Stimulated activated CD8-positive, alpha-beta memory T cell treated with anti-CD3 and anti-CD28 coated beads, Interleukin-12 subunit alpha, Interleukin-12 subunit beta, amount 100 ng/mL, for 24 hours (primary cell): ENCODE results near the gene NFAT5.
"Not testable (repeated sequence)": the region's sequence is repeated elsewhere in the genome, so short reads cannot be mapped to it uniquely, and the experiment has no call there.

Source experiments
- DNase-seq: peaks from one replicate; pipeline ENCODE4 v3.0.0-alpha.2; 2020; ENCODE audit errors: extremely low read depth

The NFAT5 gene

GRCh38 chr16:69555437-69555836, 10.3 kb upstream of the NFAT5 start:
- no peak for DNase-seq

DNA sequence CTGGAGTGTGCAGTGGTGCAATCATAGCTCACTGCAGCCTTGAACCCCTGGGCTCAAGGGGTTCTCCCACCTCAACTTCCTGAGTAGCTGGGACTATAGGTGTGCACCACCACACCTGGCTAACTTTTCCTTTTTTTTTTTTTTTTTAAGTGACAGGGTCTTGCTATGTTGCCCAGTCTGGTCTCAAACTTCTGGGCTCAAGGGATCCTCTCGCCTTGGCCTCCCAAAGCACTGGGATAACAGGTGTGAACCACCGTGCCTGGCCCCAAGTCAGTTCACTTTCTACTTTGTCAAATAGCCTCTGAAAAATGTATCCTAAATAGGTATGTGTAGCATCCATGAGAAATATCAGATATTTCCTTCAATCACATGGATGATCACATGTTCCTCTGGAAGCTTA, 9.9 kb upstream of the NFAT5 start:
- no peak for DNase-seq

DNA sequence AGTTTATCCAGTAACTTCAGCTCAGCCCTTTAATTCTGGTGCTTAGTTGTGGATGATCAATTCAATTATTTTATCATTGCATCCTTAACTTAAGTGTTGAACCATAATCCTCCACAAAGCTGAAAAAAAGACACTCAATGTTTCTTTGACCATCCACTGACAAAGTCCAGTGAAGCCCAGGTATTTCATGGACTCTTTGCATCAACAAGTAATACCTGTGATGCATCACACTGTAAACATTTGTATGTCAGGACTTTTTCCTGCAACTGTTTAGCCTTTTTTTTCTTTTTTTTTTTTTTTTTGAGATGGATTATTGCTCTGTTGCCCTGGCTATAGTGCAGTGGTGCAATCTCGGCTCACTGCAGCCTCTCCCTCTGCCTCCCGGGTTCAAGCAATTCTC, 6.6 kb upstream of the NFAT5 start:
- no peak for DNase-seq

DNA sequence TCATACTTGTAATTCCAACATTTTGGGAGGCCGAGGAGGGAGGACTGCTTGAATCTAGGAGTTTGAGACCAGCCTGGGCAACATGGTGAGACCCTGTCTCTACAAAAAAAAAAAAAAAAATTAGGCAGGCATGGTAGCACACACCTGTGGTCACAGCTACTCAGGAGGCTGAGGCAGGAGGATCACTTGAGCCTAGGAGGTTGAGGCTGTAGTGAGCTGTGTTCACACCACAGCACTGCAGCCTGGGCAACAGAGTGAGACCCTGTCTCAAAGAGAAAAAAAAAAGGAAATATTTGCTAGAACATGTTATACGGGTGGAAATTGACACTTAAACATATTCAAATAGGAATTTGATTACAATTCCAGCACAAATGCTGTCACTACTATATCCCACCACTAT, 4.4 kb upstream of the NFAT5 start:
- DNase-seq: not testable (repeated sequence)

- no peak for DNase-seq
Observed at GRCh38 chr16:69561901-69562300, 3.9 kb upstream of the NFAT5 start.

GRCh38 chr16:69562813-69563212, 3.0 kb upstream of the NFAT5 start:
- no peak for DNase-seq

DNA sequence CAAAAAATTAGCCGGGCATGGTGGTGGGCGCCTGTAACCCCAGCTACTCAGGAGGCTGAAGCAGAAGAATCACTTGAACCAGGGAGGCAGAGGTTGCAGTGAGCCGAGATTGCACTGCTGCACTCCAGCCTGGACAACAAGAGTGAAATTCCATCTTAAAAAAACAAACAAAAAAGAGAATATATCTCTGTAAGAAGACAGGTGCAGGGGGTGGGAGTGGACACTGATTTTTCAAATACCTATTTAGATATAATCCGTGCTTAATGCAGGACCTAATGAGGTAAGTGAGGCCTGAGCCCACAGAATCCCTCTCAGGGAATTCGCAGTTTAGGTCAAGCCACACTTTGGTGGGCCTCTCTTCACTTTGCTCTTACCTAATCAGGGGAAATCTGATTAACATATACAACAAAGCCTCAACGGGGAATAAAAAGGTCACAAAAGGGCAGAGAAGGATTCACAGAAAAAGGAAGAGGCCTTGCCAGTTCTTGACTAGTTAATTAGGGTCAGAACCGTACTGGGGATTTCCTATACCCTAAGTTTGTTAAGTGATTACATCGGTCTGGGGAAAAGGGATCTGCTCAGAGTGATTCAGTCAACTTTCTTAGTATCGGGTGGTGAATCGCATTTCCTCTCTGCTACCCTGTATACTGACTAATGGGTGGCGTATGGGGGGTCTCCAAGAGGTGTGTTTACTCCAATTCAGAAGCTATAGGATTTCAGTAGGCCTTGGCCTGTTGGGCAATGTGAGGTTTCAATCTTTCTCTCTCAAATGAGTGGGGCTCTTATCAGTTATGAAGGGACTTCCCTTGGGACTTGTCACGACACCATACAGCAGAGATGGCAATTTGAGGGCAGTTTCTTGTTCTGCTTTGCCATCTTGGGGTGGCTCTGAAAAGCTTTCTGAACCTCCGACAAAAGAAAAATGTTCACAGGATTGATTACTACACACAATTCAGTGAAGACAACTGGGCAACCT, 1.9 kb upstream of the NFAT5 start:
- DNase-seq: peak; percentile 40

DNA sequence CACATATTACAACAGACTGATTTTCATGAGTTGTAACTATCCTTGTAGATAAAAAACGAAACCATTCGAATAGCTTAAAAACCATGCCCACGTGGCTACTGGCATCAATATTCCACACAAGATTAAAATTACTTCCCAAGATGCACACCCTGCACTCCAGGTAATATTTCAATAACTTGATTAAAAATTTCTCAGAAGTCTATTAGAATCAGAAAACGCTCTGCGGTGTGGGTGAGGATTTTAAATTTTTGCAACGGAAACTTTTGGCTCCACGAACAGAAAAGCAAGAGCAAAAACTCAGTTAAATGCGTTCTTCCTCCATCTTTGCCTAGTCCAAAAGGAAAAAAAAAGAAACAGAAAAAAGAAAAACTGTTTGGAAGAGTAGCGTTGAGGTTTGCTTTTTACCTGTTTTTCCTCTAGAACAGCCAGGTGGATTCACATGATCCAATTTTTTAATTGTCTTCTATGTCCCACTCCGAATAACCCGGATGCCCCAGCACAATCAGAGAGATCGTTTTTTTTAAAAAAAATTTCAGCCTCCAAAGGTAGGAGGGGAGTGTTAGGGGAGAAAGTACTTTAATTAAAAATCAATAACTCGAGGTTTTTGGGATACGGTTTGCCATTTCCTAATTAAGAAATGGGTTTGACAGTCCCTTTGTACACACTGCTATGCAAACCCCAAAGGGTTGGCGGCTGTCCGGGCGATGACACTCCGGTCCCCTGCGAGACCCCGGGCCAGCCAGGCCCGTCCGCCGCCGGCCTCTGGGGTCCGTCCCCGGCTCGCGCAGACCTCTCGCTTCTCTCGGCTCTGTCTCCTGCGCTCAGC, 708 bp upstream of the NFAT5 start:
- DNase-seq: no peak

GRCh38 chr16:69566240-69566980, 644 bp downstream of the NFAT5 start:
- no peak for DNase-seq

DNA sequence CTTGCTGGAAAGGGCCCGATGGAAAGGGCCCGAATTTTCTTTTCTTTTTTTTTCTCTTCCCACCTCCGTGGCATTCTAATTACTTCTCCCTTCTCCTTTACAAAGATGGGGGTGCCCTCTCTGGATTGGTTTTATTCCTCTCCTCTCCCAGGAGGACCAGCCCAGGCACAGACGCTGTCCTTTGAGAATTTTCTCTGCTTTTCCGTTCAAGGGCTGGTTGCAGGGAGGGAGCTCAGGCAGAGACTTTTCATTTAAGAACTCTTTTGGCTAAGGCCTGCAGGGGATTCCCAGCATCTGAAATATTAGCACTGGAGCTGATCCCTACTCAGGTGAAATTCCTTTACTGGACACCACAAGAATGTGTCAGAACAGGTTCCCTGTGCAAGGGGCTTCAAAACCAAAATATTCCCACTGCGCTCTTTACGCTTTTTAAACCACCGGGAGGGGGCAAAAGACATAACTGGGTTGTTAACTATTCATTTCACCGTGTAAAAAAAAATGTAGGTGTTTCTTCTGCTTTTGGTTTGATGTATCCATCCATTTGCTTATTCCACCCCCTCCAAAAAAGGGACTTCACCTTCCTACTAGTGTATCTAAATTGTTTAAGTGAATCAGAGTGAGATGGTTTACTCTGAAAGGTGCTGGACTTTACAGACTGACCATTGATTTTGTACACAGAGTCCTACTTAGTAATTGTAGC, 1.4 kb downstream of the NFAT5 start:
- DNase-seq: no peak

- DNase-seq: no peak
Observed at GRCh38 chr16:69568676-69569075, 2.9 kb downstream of the NFAT5 start.

GRCh38 chr16:69578771-69579170, 13.0 kb downstream of the NFAT5 start:
- DNase-seq: not testable (repeated sequence)

DNA sequence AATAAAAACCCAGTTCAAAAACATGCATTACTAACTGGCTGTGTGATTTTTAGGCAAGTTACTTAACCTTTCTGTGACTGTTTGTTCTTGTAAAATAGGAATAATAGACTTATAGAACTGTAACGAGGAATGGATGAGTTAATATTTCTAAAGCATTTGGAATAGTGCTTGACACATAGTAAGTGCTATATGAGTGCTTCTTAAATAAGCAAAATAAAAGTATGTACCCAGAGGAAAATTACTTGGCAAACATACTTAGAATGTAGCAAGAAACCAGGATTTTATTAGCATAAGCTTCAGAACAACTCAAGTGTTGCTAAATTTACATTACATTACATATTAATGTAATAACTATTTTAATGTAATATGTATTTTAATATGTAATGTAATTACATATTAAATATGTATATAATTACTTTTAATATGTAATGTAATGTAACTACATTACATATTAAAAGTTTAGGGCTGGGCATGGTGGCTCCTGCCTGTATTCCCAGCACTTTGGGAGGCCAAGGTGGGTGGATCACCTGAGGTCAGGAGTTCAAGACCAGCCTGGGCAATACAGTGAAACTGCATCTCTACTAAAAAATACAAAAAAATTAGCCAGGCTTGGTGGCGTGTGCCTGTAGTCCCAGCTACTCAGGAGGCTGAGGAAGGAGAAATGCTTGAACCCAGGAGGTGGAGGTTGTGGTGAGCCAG, 14.2 kb downstream of the NFAT5 start:
- no peak for DNase-seq

- DNase-seq: no peak
Observed at GRCh38 chr16:69581297-69581696, 15.5 kb downstream of the NFAT5 start.

GRCh38 chr16:69584493-69584892, 18.7 kb downstream of the NFAT5 start:
- DNase-seq: not testable (repeated sequence)

DNA sequence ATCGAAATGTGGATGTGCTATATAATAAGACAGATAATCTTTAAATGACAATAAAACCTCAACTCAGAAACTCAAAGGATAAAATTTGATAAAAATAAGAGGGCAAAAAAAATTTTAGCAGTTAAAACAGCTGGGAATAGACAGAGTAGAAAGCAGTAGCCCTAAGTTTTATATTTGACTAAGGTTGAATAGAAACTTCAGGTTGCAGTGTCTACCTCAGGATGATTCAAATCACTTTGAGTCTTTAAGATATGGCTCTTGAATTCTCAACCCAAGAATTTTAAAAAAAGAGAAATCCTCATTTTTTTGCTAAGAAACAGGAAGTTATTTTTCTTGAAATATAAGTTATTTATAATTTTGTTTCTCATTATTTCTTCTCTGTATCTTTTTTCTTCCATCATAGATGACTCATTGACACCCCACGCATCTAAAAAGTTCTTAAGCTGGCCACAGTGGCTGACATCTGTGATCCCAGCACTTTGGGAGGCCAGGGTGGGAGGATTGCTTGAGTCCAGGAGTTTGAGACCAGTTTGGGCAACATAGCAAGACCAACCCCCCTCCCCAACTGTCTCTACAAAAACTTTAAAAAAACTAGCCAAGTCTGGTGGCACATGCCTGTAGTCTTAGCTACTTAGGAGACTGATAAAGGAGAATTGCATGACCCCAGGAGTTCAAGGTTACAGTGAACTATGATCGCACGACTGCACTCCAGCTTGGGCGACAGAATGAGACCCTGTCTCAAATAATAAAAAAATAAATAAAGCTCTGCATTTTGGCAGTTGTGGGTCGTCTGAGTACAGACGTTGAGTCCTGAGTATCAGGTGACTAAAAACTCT, 23.9 kb downstream of the NFAT5 start:
- DNase-seq: no peak

- DNase-seq: no peak
Observed at GRCh38 chr16:69590590-69590989, 24.8 kb downstream of the NFAT5 start.

DNA sequence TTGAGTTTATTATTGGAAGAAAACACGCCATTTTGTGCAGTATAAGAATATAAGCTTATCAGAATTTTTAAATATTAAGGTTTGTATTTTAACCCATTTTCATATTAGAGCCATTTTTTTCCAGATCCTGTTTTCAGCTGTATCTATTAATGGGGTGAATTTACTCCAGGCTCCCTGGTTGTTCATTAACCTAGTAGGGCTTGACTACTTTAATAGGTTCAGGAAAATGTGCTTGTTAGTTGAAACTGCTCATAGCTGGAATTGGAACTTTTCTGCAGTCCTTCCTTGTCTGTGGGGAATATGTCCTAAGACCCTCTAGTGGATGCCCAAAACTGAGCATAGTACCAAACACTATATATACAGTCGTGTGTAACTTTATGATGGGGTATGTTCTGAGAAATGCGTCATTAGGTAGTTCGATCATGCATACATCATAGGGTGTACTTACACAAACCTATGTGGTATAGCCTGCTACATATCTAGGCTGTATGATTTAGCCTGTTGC, 28.0 kb downstream of the NFAT5 start:
- no peak for DNase-seq

DNA sequence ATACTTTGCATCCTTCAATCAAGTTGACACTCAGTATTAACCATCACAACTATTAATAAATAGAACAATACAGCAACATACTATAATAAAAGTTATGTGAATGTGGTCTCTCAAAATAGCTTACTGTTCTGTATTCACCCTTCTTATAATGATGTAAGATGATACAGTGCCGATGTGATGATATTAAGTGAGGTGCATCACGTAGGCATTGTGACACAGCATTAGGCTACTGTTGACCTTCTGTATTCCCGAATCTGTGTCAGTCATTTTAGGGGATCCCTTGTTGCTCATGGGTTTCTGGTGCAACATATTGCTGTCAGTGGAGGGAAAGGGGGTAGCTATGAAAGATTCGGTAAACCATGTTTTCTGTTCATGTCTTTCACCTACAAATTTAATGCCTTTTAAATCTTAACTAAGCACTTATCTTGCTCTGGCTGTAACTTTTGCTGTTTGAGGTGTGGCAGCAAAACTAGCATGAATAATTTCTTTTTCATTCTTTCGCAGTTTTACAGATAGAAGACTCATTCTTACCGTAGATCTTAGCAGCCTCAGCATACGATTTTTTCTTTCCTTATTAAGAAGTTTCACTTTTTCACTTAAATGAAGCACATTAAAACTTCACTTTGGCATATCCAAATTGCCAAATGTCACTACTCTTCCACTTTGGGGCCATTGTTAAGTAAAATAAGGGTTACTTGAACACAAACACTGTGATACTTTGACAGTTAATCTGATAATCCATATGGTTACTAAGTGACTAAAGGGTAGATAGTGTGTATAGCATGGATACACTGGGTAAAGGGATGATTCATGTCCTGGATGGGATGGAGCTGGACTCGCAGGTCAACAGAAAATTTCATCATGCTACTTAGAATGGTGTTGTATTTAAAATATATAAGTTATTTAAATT, 29.6 kb downstream of the NFAT5 start:
- DNase-seq: no peak
